HEK293 (cell line): ENCODE data around the gene GRIK2.

ENCODE experiments used
- BCL11A ChIP-seq: fragments of 450-650 bp; formaldehyde crosslinking; IDR thresholded peaks from 2 replicates; pipeline ENCODE4 v1.5.1; 2016; ENCODE audit warnings: low read depth, missing biosample characterization, missing genetic modification characterization
- CTCF ChIP-seq: fragments of 450-650 bp; formaldehyde crosslinking; IDR thresholded peaks from 2 replicates; pipeline ENCODE4 v1.5.1; 2016; ENCODE audit warnings: missing biosample characterization, missing genetic modification characterization
- HOXA7 ChIP-seq: sonication (generic); formaldehyde crosslinking; IDR thresholded peaks from 2 replicates; pipeline ENCODE4 v1.8.1; 2022; ENCODE audit warnings: missing genetic modification reagents, borderline replicate concordance
- INSM2 ChIP-seq: fragments of 450-650 bp; formaldehyde crosslinking; IDR thresholded peaks from 2 replicates; pipeline ENCODE4 v1.5.1; 2016; ENCODE audit warnings: missing biosample characterization, missing genetic modification characterization
- KLF16 ChIP-seq: fragments of 450-650 bp; formaldehyde crosslinking; IDR thresholded peaks from 2 replicates; pipeline ENCODE4 v1.5.1; 2017; ENCODE audit warnings: missing biosample characterization, missing genetic modification characterization
- REST ChIP-seq: fragments of 450-650 bp; formaldehyde crosslinking; IDR thresholded peaks from 2 replicates; pipeline ENCODE4 v1.5.1; 2016; ENCODE audit warnings: missing biosample characterization, missing genetic modification characterization
- ZNF239 ChIP-seq: fragments of 450-650 bp; formaldehyde crosslinking; IDR thresholded peaks from 2 replicates; pipeline ENCODE4 v1.5.1; 2016; ENCODE audit warnings: missing biosample characterization, missing genetic modification characterization
- ZNF280D ChIP-seq: fragments of 450-650 bp; formaldehyde crosslinking; IDR thresholded peaks from 2 replicates; pipeline ENCODE4 v1.5.1; 2016; ENCODE audit warnings: missing biosample characterization, missing genetic modification characterization
- ZNF335 ChIP-seq: fragments of 450-650 bp; formaldehyde crosslinking; conservative IDR thresholded peaks from 2 replicates; pipeline ENCODE4 v1.5.1; 2016; ENCODE audit warnings: missing biosample characterization, missing genetic modification characterization
- ZNF658 ChIP-seq: fragments of 450-650 bp; formaldehyde crosslinking; IDR thresholded peaks from 2 replicates; pipeline ENCODE4; 2016; ENCODE audit warnings: missing biosample characterization, missing genetic modification characterization
- ZNF768 ChIP-seq: fragments of 450-650 bp; formaldehyde crosslinking; IDR thresholded peaks from 2 replicates; pipeline ENCODE4 v1.5.1; 2018; ENCODE audit warnings: missing biosample characterization, mild to moderate bottlenecking, missing genetic modification characterization
- TF ChIP-seq, protein P1 (sequence below): fragments of 450-650 bp; formaldehyde crosslinking; IDR thresholded peaks from 2 replicates; pipeline ENCODE4 v1.5.1; 2016; ENCODE audit warnings: missing biosample characterization, missing genetic modification characterization
- TF ChIP-seq, protein P2 (sequence below): IDR thresholded peaks from 2 replicates; pipeline ENCODE4 v1.6.1; 2011; ENCODE audit warnings: mild to moderate bottlenecking, low read depth, low read length, borderline replicate concordance

- TF ChIP-seq, protein P1, sequence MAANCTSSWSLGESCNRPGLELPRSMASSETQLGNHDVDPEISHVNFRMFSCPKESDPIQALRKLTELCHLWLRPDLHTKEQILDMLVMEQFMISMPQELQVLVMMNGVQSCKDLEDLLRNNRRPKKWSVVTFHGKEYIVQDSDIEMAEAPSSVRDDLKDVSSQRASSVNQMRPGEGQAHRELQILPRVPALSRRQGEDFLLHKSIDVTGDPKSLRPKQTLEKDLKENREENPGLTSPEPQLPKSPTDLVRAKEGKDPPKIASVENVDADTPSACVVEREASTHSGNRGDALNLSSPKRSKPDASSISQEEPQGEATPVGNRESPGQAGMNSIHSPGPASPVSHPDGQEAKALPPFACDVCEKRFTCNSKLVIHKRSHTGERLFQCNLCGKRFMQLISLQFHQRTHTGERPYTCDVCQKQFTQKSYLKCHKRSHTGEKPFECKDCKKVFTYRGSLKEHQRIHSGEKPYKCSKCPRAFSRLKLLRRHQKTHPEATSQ (tag by site-specific recombination) = no peak
- no peak for TF ChIP-seq ZNF239
- no peak for TF ChIP-seq ZNF335 (tag by site-specific recombination)
- no peak for TF ChIP-seq CTCF
- TF ChIP-seq HOXA7 (CRISPR knock-in tag) = no peak
- no peak for TF ChIP-seq ZNF280D (tag by site-specific recombination)
- no peak for TF ChIP-seq ZNF658 (tag by site-specific recombination)
- TF ChIP-seq REST (tag by site-specific recombination) = no peak
- no peak for TF ChIP-seq ZNF768 (tag by site-specific recombination)
- TF ChIP-seq INSM2 = no peak
- TF ChIP-seq KLF16 = no peak
- TF ChIP-seq, protein P2, sequence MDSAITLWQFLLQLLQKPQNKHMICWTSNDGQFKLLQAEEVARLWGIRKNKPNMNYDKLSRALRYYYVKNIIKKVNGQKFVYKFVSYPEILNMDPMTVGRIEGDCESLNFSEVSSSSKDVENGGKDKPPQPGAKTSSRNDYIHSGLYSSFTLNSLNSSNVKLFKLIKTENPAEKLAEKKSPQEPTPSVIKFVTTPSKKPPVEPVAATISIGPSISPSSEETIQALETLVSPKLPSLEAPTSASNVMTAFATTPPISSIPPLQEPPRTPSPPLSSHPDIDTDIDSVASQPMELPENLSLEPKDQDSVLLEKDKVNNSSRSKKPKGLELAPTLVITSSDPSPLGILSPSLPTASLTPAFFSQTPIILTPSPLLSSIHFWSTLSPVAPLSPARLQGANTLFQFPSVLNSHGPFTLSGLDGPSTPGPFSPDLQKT = no peak
- no peak for TF ChIP-seq BCL11A (tag by site-specific recombination)
Observed at GRCh38 chr6:101502818-101503217, 109.3 kb downstream of the GRIK2 start.
